ENCODE measurements around the gene NDST1.

Gene NDST1

DNA sequence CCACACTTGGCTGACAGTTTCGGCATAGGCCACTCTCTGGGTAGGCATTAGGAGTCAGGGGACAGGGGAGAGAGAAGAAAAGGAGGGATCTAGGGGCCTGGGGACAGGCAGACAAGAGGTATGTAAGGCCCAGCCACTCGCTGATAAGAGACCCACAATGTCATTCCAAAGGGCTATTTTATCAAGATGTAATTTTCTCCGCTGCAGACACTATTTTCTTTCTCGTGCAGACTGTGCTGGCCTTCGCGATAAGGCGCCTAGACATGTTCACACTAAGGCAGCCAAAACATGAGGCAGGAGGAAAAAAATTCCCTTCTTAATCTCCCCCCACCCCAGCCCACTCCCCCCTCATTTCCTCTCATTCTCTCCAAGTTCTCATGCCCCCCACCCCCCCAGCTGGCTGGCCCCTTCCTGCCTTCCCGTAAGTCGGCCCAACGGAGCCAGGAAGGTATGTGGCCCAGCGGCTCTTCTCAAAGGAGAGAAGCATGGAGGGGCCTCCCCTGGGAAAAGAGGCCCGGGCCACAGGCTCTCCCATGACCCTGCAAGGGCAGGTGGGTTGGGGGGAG lies 87.6 kb downstream of the NDST1 start:
- no peak for DNase-seq (ENCODE audit: low read depth in 1 of 2, low spot score in 1 of 2)
- TF ChIP-seq SPI1 (IDR thresholded peaks at IDR 0.05; ENCODE audit: borderline replicate concordance, low read depth) (no peak), POLR2AphosphoS5 (IDR thresholded peaks at IDR 0.05; ENCODE audit: low read depth) (no peak), GABPA (IDR thresholded peaks at IDR 0.05; ENCODE audit: low read depth) (no peak)
- TF ChIP-seq, protein P1, sequence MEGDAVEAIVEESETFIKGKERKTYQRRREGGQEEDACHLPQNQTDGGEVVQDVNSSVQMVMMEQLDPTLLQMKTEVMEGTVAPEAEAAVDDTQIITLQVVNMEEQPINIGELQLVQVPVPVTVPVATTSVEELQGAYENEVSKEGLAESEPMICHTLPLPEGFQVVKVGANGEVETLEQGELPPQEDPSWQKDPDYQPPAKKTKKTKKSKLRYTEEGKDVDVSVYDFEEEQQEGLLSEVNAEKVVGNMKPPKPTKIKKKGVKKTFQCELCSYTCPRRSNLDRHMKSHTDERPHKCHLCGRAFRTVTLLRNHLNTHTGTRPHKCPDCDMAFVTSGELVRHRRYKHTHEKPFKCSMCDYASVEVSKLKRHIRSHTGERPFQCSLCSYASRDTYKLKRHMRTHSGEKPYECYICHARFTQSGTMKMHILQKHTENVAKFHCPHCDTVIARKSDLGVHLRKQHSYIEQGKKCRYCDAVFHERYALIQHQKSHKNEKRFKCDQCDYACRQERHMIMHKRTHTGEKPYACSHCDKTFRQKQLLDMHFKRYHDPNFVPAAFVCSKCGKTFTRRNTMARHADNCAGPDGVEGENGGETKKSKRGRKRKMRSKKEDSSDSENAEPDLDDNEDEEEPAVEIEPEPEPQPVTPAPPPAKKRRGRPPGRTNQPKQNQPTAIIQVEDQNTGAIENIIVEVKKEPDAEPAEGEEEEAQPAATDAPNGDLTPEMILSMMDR (IDR thresholded peaks at IDR 0.05; ENCODE audit: insufficient read depth, low read length) = no peak
- TF ChIP-seq, protein P2, sequence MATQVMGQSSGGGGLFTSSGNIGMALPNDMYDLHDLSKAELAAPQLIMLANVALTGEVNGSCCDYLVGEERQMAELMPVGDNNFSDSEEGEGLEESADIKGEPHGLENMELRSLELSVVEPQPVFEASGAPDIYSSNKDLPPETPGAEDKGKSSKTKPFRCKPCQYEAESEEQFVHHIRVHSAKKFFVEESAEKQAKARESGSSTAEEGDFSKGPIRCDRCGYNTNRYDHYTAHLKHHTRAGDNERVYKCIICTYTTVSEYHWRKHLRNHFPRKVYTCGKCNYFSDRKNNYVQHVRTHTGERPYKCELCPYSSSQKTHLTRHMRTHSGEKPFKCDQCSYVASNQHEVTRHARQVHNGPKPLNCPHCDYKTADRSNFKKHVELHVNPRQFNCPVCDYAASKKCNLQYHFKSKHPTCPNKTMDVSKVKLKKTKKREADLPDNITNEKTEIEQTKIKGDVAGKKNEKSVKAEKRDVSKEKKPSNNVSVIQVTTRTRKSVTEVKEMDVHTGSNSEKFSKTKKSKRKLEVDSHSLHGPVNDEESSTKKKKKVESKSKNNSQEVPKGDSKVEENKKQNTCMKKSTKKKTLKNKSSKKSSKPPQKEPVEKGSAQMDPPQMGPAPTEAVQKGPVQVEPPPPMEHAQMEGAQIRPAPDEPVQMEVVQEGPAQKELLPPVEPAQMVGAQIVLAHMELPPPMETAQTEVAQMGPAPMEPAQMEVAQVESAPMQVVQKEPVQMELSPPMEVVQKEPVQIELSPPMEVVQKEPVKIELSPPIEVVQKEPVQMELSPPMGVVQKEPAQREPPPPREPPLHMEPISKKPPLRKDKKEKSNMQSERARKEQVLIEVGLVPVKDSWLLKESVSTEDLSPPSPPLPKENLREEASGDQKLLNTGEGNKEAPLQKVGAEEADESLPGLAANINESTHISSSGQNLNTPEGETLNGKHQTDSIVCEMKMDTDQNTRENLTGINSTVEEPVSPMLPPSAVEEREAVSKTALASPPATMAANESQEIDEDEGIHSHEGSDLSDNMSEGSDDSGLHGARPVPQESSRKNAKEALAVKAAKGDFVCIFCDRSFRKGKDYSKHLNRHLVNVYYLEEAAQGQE (IDR thresholded peaks at IDR 0.05; ENCODE audit: insufficient replicate concordance, low read depth) = no peak
- Histone ChIP-seq H3K4me3 (replicated peaks; ENCODE audit: insufficient read depth, low read length) (no peak overlapping the region), H3K27me3 (ENCODE audit: insufficient read depth, poor library complexity, severe bottlenecking) (no peaks in the 10 kb centered on the region), H3K27ac (replicated peaks) (no peak overlapping the region)

DNA sequence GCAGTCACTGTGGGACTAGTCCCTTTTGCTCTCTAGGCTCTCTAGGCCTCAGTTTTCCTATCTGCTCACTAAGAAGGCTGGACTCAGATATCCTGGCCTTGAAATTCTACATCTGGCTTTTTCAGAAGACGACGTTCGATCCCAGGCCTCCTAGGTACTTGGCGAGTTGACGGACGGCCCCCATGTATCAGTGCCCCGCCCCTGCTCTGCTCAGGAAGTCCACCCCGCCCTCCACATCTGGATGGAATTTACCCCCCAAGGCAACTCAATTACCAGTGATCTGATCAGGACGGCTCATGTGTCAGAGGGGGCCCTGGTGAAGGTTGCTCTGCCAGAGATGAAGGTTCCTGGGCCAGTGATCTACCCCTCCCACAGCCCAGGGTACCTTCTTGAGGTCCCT lies 88.4 kb downstream of the NDST1 start:
- no peak for DNase-seq (ENCODE audit: low read depth in 1 of 2, low spot score in 1 of 2)
- TF ChIP-seq, protein P1 (IDR thresholded peaks at IDR 0.05; ENCODE audit: insufficient read depth, low read length) = no peak
- no peak for TF ChIP-seq SPI1 (IDR thresholded peaks at IDR 0.05; ENCODE audit: borderline replicate concordance, low read depth)
- TF ChIP-seq, protein P2 (IDR thresholded peaks at IDR 0.05; ENCODE audit: insufficient replicate concordance, low read depth) = no peak
- TF ChIP-seq GABPA (IDR thresholded peaks at IDR 0.05; ENCODE audit: low read depth) = no peak
- TF ChIP-seq POLR2AphosphoS5 (IDR thresholded peaks at IDR 0.05; ENCODE audit: low read depth) = no peak

DNA sequence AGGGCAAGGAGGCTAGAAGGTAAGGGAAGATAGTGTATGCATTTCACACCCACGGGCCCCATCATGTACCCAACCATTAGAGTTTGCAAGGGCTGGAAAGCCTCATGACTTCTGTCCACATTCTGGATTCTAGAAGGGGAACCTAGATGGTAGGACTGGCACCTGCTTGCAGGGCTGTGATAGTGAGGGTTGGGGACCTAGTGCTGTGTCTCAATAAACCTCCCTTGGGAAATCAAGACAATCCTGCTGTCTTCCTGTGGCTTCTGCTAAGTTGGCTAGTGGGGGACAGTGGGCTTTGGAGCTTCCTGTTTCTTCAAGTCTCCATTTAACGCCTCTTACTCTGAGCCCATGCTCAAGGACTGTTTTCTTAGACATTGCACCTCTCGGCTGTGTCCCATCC lies 88.9 kb downstream of the NDST1 start:
- Histone ChIP-seq H3K27ac (replicated peaks) (no peak overlapping the region), H3K4me3 (replicated peaks; ENCODE audit: insufficient read depth, low read length) (no peak overlapping the region), H3K27me3 (ENCODE audit: insufficient read depth, poor library complexity, severe bottlenecking) (no peaks in the 10 kb centered on the region)
- TF ChIP-seq GABPA (IDR thresholded peaks at IDR 0.05; ENCODE audit: low read depth) (no peak), SPI1 (IDR thresholded peaks at IDR 0.05; ENCODE audit: borderline replicate concordance, low read depth) (peak; percentile 6; the same call in 1 of the 2 replicates)
- DNase-seq (ENCODE audit: low read depth in 1 of 2, low spot score in 1 of 2) = peak in 1 of 2 experiments; percentile 47

More for the DNA sequence above, 88.4 kb downstream of the NDST1 start:
- no peak overlapping the region for H3K27ac ChIP-seq (replicated peaks)
- no peak overlapping the region for H3K4me3 ChIP-seq (replicated peaks; ENCODE audit: insufficient read depth, low read length)
- no peaks in the 10 kb centered on the region for H3K27me3 ChIP-seq (ENCODE audit: insufficient read depth, poor library complexity, severe bottlenecking)

GRCh38 chr5:150598006-150598405 lies 90.1 kb downstream of the NDST1 start:
- no peak overlapping the region for H3K4me3 ChIP-seq (replicated peaks; ENCODE audit: insufficient read depth, low read length)
- no peak for DNase-seq (ENCODE audit: low read depth in 1 of 2, low spot score in 1 of 2)
- no peak overlapping the region for H3K27ac ChIP-seq (replicated peaks)
- TF ChIP-seq, protein P1 (IDR thresholded peaks at IDR 0.05; ENCODE audit: insufficient read depth, low read length) = no peak
- TF ChIP-seq, protein P2 (IDR thresholded peaks at IDR 0.05; ENCODE audit: insufficient replicate concordance, low read depth) = no peak
- no peaks in the 10 kb centered on the region for H3K27me3 ChIP-seq (ENCODE audit: insufficient read depth, poor library complexity, severe bottlenecking)

Data from HL-60 (cell line).